ENCODE measurements around the gene FLRT2. TPM values are rescaled to one million over a fixed set of nuclear protein-coding genes. Genes with fewer than 3 reads are reported as not detected.

FLRT2 gene
- total and polyA plus RNA-seq, 7 donors = 0.60 to 13.0 (median 3.0) TPM

GRCh38 chr14:85701116-85701515, 171.2 kb downstream of the FLRT2 start:
- H3K4me1 ChIP-seq = no peaks in the 10 kb centered on the region
- H3K36me3 ChIP-seq = no peaks in the 10 kb centered on the region
- no peak overlapping the region for H3K4me3 ChIP-seq
- H3K9me3 ChIP-seq = peaks cover 0 to 2% (median 0%) of the 10 kb centered on the region in 4 donors
- 76 to 85% methylated on average over 6 of the region's 6 CpGs for WGBS, 2 donors
- intact Hi-C loops (cut with DNase I) = no loop called here
- no peak overlapping the region for H3K27ac ChIP-seq
- TF ChIP-seq POLR2A (IDR thresholded peaks at IDR 0.05) (no peak), EP300 (IDR thresholded peaks at IDR 0.05) (no peak), POLR2AphosphoS5 (IDR thresholded peaks at IDR 0.05) (no peak)
- TF ChIP-seq, protein P1, sequence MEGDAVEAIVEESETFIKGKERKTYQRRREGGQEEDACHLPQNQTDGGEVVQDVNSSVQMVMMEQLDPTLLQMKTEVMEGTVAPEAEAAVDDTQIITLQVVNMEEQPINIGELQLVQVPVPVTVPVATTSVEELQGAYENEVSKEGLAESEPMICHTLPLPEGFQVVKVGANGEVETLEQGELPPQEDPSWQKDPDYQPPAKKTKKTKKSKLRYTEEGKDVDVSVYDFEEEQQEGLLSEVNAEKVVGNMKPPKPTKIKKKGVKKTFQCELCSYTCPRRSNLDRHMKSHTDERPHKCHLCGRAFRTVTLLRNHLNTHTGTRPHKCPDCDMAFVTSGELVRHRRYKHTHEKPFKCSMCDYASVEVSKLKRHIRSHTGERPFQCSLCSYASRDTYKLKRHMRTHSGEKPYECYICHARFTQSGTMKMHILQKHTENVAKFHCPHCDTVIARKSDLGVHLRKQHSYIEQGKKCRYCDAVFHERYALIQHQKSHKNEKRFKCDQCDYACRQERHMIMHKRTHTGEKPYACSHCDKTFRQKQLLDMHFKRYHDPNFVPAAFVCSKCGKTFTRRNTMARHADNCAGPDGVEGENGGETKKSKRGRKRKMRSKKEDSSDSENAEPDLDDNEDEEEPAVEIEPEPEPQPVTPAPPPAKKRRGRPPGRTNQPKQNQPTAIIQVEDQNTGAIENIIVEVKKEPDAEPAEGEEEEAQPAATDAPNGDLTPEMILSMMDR (IDR thresholded peaks at IDR 0.05) = no peak
- DNase-seq = no peak
- H3K27me3 ChIP-seq = no peaks in the 10 kb centered on the region

- H3K4me3 ChIP-seq = no peak overlapping the region
- H3K36me3 ChIP-seq = no peaks in the 10 kb centered on the region
- TF ChIP-seq EP300 (IDR thresholded peaks at IDR 0.05) = no peak
- no peak for TF ChIP-seq POLR2AphosphoS5 (IDR thresholded peaks at IDR 0.05)
- TF ChIP-seq POLR2A (IDR thresholded peaks at IDR 0.05) = no peak
- TF ChIP-seq, protein P1 (IDR thresholded peaks at IDR 0.05) = no peak
- DNase-seq = no peak
- intact Hi-C loops (cut with DNase I) = no loop called here
- H3K27me3 ChIP-seq = no peaks in the 10 kb centered on the region
- no peak overlapping the region for H3K27ac ChIP-seq
- 61 to 71% methylated on average over 3 of the region's 3 CpGs for WGBS, 2 donors
- no peaks in the 10 kb centered on the region for H3K4me1 ChIP-seq
- H3K9me3 ChIP-seq = peaks cover 0 to 2% (median 0%) of the 10 kb centered on the region in 4 donors
Observed at GRCh38 chr14:85701763-85702162, 171.8 kb downstream of the FLRT2 start.

DNA sequence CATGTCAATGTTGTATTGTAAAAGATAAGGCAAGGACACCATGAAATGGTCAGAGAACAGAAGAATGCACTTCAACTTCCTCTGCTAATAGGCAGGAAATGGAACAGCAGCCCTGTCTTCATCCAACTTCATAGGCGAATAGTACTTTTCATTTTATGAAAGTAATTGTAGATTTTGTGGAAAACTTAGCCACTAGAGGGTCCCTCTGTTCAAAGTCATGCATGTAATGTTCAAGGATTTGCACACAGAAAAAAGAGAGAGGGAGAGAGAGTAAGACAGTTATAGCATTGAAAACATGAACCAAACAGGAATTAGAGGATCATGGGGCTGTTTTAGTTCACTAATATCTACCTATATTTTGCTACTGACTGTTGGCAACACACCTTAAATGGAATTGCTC, 172.2 kb downstream of the FLRT2 start:
- no peak overlapping the region for H3K27ac ChIP-seq
- no peak overlapping the region for H3K4me3 ChIP-seq
- no peaks in the 10 kb centered on the region for H3K4me1 ChIP-seq
- TF ChIP-seq, protein P1 (IDR thresholded peaks at IDR 0.05) = no peak
- TF ChIP-seq POLR2AphosphoS5 (IDR thresholded peaks at IDR 0.05) = no peak
- no peak for TF ChIP-seq POLR2A (IDR thresholded peaks at IDR 0.05)
- no peaks in the 10 kb centered on the region for H3K27me3 ChIP-seq
- DNase-seq = no peak
- H3K36me3 ChIP-seq = no peaks in the 10 kb centered on the region
- intact Hi-C loops (cut with DNase I) = no loop called here
- H3K9me3 ChIP-seq = peaks cover 0 to 2% (median 0%) of the 10 kb centered on the region in 4 donors
- WGBS, 2 donors = 74 to 77% methylated on average over 1 of the region's 1 CpG

DNA sequence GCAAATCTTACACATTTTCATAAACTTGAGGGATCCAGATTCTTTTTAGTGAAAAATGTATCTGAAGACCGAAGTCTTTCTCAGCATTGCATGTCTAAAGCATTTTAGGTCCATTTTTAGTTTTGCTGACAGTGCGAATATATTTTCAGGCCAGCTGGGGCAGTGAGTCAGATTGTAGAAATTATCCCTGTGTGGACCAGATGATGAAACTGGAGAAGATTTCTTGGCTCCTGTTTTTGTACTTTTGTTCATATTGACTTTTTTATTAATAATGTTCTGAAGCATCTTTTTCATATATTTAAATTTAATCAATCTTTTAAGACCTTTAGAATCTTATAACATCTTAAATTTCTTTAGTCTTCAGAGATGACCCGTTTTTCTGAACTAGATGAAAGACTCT, 173.1 kb downstream of the FLRT2 start:
- Histone ChIP-seq H3K4me3 (no peak overlapping the region), H3K4me1 (no peaks in the 10 kb centered on the region), H3K36me3 (no peaks in the 10 kb centered on the region), H3K9me3 (peaks cover 0 to 2% (median 0%) of the 10 kb centered on the region in 4 donors), H3K27me3 (no peaks in the 10 kb centered on the region), H3K27ac (no peak overlapping the region)
- intact Hi-C loops (cut with DNase I) = no loop called here
- DNase-seq = no peak
- TF ChIP-seq EP300 (IDR thresholded peaks at IDR 0.05) (no peak), POLR2AphosphoS5 (IDR thresholded peaks at IDR 0.05) (no peak), POLR2A (IDR thresholded peaks at IDR 0.05) (no peak)
- TF ChIP-seq, protein P1 (IDR thresholded peaks at IDR 0.05) = no peak
- WGBS, 2 donors = 71 to 80% methylated on average over 3 of the region's 3 CpGs
